Activated naive CD4-positive, alpha-beta T cell treated with anti-CD3 and anti-CD28 coated beads, Interleukin-2, amount 50 U/mL, for 24 hours (primary cell): ENCODE measurements around the gene HFM1.
"Not testable (repeated sequence)": the region's sequence is repeated elsewhere in the genome, so short reads cannot be mapped to it uniquely, and the experiment has no call there.

Experiments
- H3K27ac Mint-ChIP-seq: one replicate; pipeline ENCODE4 v1.8.0; 2021; ENCODE audit warnings: mild to moderate bottlenecking, mixed read lengths
- H3K27me3 Mint-ChIP-seq: one replicate; pipeline ENCODE4 v1.8.0; 2021; ENCODE audit warnings: mixed read lengths
- H3K36me3 Mint-ChIP-seq: one replicate; pipeline ENCODE4 v1.8.0; 2021; ENCODE audit warnings: mixed read lengths
- H3K4me1 Mint-ChIP-seq: one replicate; pipeline ENCODE4 v1.8.0; 2021; ENCODE audit warnings: mixed read lengths
- H3K4me3 Mint-ChIP-seq: one replicate; pipeline ENCODE4 v1.8.0; 2021; ENCODE audit warnings: mild to moderate bottlenecking, mixed read lengths
- H3K9me3 Mint-ChIP-seq: one replicate; pipeline ENCODE4 v1.8.0; 2021; ENCODE audit warnings: mixed read lengths

HFM1 gene

DNA sequence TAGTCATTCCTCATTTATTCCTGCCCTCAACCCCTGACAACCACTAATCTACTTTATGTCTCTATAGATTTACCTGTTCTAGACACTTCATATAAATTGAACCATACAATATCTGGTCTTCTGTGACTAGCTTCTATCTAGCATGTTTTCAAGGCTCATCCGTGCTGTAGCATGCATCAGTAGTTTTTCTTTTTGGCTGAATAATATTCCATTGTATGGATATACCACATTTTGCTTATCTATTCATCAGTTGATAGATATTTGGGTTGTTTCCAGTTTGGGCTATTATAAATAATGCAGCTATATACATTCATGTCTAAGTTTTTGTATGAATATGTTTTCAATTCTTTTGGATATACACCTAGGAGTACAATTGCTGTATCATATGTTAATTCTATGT lies 101.5 kb downstream of the HFM1 start:
- Mint-ChIP-seq H3K27ac (no peak overlapping the region), H3K36me3 (peaks cover 2% of the 10 kb centered on the region), H3K4me1 (no peaks in the 10 kb centered on the region)

GRCh38 chr1:91288843-91289553 lies 115.6 kb downstream of the HFM1 start:
- H3K27me3 Mint-ChIP-seq, H3K36me3 Mint-ChIP-seq, H3K9me3 Mint-ChIP-seq, H3K4me3 Mint-ChIP-seq, H3K27ac Mint-ChIP-seq, H3K4me1 Mint-ChIP-seq: not testable (repeated sequence)

More for the DNA sequence above, 101.5 kb downstream of the HFM1 start:
- peaks cover 5% of the 10 kb centered on the region for H3K27me3 Mint-ChIP-seq
- no peak overlapping the region for H3K4me3 Mint-ChIP-seq
- peaks cover 13% of the 10 kb centered on the region for H3K9me3 Mint-ChIP-seq

- not testable (repeated sequence) for H3K4me3 Mint-ChIP-seq
Observed at GRCh38 chr1:91286962-91287317, 117.7 kb downstream of the HFM1 start.

DNA sequence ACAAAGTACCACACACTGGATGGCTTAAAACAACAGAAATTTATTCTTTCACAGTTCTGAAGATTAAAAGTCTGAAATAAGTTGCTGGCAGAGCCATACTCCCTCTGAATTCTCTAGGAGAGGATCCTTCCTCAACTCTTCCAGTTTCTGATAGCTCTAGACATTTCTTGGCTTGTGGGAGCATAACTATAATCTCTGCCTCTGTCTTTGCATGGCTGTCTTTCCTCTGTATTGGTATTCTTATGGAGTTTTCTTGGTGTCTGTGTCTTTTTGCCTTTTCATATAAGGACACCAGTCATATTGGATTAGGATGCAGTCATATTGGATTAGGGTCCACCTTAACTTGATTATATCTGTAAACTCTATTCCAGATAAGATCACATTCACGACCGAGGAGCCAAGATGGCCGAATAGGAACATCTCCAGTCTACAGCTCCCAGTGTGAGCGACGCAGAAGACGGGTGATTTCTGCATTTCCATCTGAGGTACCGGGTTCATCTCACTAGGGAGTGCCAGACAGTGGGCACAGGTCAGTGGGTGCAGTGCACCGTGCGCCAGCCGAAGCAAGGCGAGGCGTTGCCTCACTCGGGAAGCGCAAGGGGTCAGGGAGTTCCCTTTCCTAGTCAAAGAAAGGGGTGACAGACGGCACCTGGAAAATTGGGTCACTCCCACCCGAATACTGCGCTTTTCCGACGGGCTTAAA lies 118.2 kb downstream of the HFM1 start:
- H3K27ac Mint-ChIP-seq, H3K27me3 Mint-ChIP-seq, H3K4me3 Mint-ChIP-seq, H3K36me3 Mint-ChIP-seq, H3K4me1 Mint-ChIP-seq, H3K9me3 Mint-ChIP-seq: not testable (repeated sequence)

More at GRCh38 chr1:91286962-91287317, 117.7 kb downstream of the HFM1 start:
- not testable (repeated sequence) for H3K4me1 Mint-ChIP-seq, H3K27ac Mint-ChIP-seq, H3K36me3 Mint-ChIP-seq, H3K27me3 Mint-ChIP-seq, H3K9me3 Mint-ChIP-seq

DNA sequence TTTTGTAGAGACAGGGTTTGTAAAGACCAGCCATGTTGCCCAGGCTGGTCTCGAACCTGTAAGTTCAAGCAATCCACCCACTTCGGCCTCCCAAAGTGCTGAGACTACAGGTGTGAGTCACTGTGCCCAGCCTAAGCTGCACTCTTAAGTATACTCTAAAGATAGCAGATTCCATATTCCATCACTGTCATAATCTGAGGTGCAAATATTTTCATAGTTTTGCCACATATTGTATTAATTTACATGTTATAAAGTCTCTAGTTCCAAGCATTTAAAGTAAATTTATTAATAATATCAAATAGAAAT lies 121.3 kb downstream of the HFM1 start:
- H3K4me1 Mint-ChIP-seq: no peaks in the 10 kb centered on the region
- H3K36me3 Mint-ChIP-seq: no peaks in the 10 kb centered on the region
- H3K27ac Mint-ChIP-seq: no peak overlapping the region
- no peaks in the 10 kb centered on the region for H3K9me3 Mint-ChIP-seq
- no peak overlapping the region for H3K4me3 Mint-ChIP-seq
- H3K27me3 Mint-ChIP-seq: peaks cover 4% of the 10 kb centered on the region

DNA sequence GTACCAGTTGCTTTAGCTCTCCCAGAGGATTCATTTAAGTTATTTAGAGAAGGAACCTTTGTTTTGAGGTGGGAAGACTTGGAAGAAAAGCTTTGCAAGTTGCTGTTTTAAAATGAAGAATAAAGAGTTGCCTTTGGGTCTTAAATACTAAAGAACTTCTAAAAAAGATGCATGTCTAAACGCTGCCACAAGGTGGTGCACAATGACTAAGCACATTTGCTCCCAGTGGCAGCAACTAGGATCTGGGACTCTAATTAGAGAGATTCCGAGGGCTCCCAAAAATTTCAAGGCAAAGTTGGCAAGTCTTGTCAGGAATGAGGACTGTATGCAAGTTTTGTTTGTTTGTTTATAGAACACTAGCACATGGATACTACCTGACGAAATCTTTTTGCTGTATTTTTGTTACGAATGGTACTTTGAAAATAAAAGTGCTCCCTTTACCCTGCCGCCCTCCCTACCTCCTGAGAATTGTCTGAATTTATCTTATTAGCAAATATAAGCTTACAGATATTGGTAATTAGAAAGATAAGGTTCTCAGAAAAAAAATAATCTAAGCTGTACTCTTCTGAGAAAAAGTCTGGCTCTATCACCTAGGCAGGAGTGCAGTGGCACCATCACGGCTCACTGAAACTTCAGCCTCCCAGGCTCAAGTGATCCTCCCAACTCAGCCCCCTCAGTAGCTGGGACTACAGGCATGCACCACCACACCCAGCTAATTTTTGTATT lies 121.8 kb downstream of the HFM1 start:
- Mint-ChIP-seq H3K4me3 (no peak overlapping the region), H3K36me3 (no peaks in the 10 kb centered on the region), H3K27ac (no peak overlapping the region), H3K4me1 (no peaks in the 10 kb centered on the region), H3K27me3 (peaks cover 4% of the 10 kb centered on the region), H3K9me3 (no peaks in the 10 kb centered on the region)

- no peak overlapping the region for H3K27ac Mint-ChIP-seq
- H3K4me3 Mint-ChIP-seq: no peak overlapping the region
- H3K27me3 Mint-ChIP-seq: peaks cover 4% of the 10 kb centered on the region
- H3K36me3 Mint-ChIP-seq: no peaks in the 10 kb centered on the region
- no peaks in the 10 kb centered on the region for H3K9me3 Mint-ChIP-seq
- no peaks in the 10 kb centered on the region for H3K4me1 Mint-ChIP-seq
Observed at GRCh38 chr1:91281782-91282181, 122.9 kb downstream of the HFM1 start.

GRCh38 chr1:91278754-91279153 lies 125.9 kb downstream of the HFM1 start:
- H3K36me3 Mint-ChIP-seq: no peaks in the 10 kb centered on the region
- H3K27ac Mint-ChIP-seq: no peak overlapping the region
- H3K9me3 Mint-ChIP-seq: no peaks in the 10 kb centered on the region
- H3K4me1 Mint-ChIP-seq: no peaks in the 10 kb centered on the region
- H3K4me3 Mint-ChIP-seq: no peak overlapping the region
- no peaks in the 10 kb centered on the region for H3K27me3 Mint-ChIP-seq

- H3K4me1 Mint-ChIP-seq: no peaks in the 10 kb centered on the region
Observed at GRCh38 chr1:91273875-91274274, 130.8 kb downstream of the HFM1 start.

DNA sequence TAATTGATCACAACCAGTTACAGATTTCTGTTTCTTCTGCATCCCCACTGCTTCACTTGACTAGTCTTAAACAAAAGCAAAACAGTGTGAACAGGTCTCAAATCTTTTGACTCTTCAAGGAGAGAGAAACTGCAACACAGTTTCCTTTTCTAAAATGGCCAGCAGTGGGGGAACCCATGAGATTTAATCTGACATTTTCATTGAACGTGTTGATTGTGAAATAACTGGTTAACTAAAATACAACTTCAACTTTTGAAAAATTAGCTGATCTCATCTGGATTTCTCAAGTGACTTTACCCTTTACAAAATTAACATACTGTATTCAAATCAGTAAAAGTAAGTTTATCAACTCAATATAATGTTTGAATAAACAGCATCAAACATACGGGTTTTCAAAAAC lies 143.0 kb downstream of the HFM1 start:
- Mint-ChIP-seq H3K27ac (no peak overlapping the region), H3K36me3 (no peaks in the 10 kb centered on the region), H3K4me1 (no peaks in the 10 kb centered on the region), H3K27me3 (peaks cover 4% of the 10 kb centered on the region), H3K4me3 (no peak overlapping the region), H3K9me3 (no peaks in the 10 kb centered on the region)

More at GRCh38 chr1:91273875-91274274, 130.8 kb downstream of the HFM1 start:
- Mint-ChIP-seq H3K4me3 (no peak overlapping the region), H3K36me3 (no peaks in the 10 kb centered on the region), H3K9me3 (no peaks in the 10 kb centered on the region), H3K27ac (no peak overlapping the region), H3K27me3 (no peaks in the 10 kb centered on the region)

DNA sequence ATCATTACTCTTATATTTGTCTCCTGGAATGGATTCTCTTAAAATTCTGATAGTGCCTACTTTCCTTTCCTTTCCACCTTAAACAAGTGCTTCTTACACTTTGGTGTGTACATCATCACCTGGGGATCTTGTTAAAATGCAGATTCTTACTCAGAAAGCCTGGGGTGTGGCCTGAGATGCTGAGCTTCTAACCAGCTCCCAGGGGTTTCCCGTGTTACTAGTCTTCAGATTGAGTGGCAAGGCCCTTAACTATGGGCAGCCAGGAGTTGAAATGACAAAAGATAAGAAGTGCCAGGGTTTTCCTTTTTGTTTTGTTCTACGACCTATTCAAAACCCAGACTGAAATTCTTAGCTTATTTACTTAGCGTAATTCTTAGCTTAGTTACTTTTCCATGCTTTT lies 159.2 kb downstream of the HFM1 start:
- Mint-ChIP-seq H3K27ac (no peak overlapping the region), H3K9me3 (no peaks in the 10 kb centered on the region), H3K27me3 (peaks cover 3% of the 10 kb centered on the region), H3K4me3 (no peak overlapping the region), H3K36me3 (no peaks in the 10 kb centered on the region), H3K4me1 (no peaks in the 10 kb centered on the region)

DNA sequence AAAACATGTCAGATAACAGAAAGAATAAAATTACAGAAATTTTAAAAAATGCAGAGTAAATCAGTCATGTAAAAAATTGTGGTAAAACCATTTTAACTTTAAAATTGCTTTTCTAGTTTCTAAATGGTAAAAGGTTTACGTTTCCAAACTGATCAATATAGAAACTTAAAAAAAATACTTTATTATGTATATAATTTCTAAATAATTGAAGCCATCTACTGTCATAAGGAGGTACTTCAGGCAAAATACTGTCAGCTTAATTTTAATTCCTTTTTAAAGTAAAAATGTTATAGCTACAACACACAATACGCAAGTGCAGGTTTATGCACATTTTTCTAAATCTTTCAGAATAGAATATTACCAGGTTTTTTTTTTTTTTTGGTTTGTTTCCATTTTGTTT lies 159.9 kb downstream of the HFM1 start:
- no peaks in the 10 kb centered on the region for H3K4me1 Mint-ChIP-seq
- H3K27me3 Mint-ChIP-seq: peaks cover 3% of the 10 kb centered on the region
- H3K9me3 Mint-ChIP-seq: no peaks in the 10 kb centered on the region
- no peak overlapping the region for H3K4me3 Mint-ChIP-seq
- H3K27ac Mint-ChIP-seq: no peak overlapping the region
- no peaks in the 10 kb centered on the region for H3K36me3 Mint-ChIP-seq

DNA sequence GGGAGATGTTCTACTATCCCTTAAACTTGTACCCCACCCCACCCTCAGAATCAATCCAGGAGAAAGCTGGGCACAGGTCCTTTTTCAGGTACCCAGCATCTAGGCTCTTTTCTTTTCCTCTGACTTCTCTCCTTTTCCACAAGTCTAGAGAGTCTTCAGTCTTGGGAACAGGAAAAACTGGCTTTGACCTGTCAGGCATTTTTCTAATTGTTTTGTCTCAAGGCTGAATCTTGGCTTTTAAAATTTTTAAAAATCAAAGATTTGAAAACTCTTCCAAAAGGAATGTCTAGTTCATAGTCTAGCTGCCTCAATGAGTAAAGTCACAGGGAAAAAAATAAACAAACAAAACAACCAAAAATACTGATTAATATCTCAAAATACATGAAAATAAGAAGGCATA lies 161.5 kb downstream of the HFM1 start:
- no peaks in the 10 kb centered on the region for H3K36me3 Mint-ChIP-seq
- no peak overlapping the region for H3K4me3 Mint-ChIP-seq
- H3K4me1 Mint-ChIP-seq: no peaks in the 10 kb centered on the region
- peaks cover 4% of the 10 kb centered on the region for H3K27me3 Mint-ChIP-seq
- H3K27ac Mint-ChIP-seq: no peak overlapping the region
- no peaks in the 10 kb centered on the region for H3K9me3 Mint-ChIP-seq

- H3K27ac Mint-ChIP-seq: no peak overlapping the region
- H3K4me3 Mint-ChIP-seq: no peak overlapping the region
- no peaks in the 10 kb centered on the region for H3K9me3 Mint-ChIP-seq
- no peaks in the 10 kb centered on the region for H3K36me3 Mint-ChIP-seq
- peaks cover 8% of the 10 kb centered on the region for H3K27me3 Mint-ChIP-seq
- no peaks in the 10 kb centered on the region for H3K4me1 Mint-ChIP-seq
Observed at GRCh38 chr1:91234181-91234580, 170.5 kb downstream of the HFM1 start.

DNA sequence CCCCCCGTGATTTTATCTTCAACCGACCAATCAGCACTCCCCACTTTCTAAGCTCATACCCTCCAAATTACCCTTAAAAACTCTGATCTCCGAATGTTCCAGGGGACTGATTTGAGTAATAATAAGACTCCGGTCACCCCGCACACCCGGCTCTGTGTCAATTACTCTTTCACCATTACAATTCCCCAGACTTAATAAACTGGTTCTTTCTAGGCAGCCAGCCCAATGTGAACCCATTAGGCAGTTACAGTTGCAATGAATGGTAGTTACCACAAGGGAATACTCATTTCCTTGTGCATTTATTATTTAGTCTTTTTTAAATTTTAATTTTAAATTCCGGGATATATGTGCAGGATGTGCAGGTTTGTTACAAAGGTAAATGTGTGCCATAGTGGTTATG lies 177.9 kb downstream of the HFM1 start:
- Mint-ChIP-seq H3K4me3 (no peak overlapping the region), H3K27me3 (peaks cover 4% of the 10 kb centered on the region), H3K9me3 (no peaks in the 10 kb centered on the region), H3K4me1 (no peaks in the 10 kb centered on the region), H3K27ac (no peak overlapping the region), H3K36me3 (no peaks in the 10 kb centered on the region)

- peaks cover 3% of the 10 kb centered on the region for H3K9me3 Mint-ChIP-seq
- peaks cover 4% of the 10 kb centered on the region for H3K27me3 Mint-ChIP-seq
- no peaks in the 10 kb centered on the region for H3K36me3 Mint-ChIP-seq
- H3K27ac Mint-ChIP-seq: no peak overlapping the region
- H3K4me1 Mint-ChIP-seq: no peaks in the 10 kb centered on the region
- no peak overlapping the region for H3K4me3 Mint-ChIP-seq
Observed at GRCh38 chr1:91224878-91225277, 179.8 kb downstream of the HFM1 start.
